OCI-LY3 (cell line): ENCODE data around the gene MS4A10.

Experiments
- EZH2phosphoT487 ChIP-seq: fragments of 200-600 bp; shearing (Covaris generic); IDR thresholded peaks from 2 replicates; pipeline ENCODE4 v1.6.1; 2018; ENCODE audit warnings: antibody characterized with exemption, mixed run types, low read depth
- TF ChIP-seq, protein P1 (sequence below): fragments of 200-600, 300-600 bp; sonication (generic); IDR thresholded peaks from 2 replicates; pipeline ENCODE4 v1.5.1; 2014; ENCODE audit warnings: antibody characterized with exemption, low read length, low read depth

- TF ChIP-seq, protein P1, sequence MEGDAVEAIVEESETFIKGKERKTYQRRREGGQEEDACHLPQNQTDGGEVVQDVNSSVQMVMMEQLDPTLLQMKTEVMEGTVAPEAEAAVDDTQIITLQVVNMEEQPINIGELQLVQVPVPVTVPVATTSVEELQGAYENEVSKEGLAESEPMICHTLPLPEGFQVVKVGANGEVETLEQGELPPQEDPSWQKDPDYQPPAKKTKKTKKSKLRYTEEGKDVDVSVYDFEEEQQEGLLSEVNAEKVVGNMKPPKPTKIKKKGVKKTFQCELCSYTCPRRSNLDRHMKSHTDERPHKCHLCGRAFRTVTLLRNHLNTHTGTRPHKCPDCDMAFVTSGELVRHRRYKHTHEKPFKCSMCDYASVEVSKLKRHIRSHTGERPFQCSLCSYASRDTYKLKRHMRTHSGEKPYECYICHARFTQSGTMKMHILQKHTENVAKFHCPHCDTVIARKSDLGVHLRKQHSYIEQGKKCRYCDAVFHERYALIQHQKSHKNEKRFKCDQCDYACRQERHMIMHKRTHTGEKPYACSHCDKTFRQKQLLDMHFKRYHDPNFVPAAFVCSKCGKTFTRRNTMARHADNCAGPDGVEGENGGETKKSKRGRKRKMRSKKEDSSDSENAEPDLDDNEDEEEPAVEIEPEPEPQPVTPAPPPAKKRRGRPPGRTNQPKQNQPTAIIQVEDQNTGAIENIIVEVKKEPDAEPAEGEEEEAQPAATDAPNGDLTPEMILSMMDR, result no peak
- no peak for TF ChIP-seq EZH2phosphoT487
Measured at GRCh38 chr11:60781981-60782316, 3.2 kb upstream of the MS4A10 start.
